ENCODE data around the gene GINS2. TPM values are rescaled to one million over a fixed set of nuclear protein-coding genes. Genes with fewer than 3 reads are reported as not detected.

Gene GINS2
- total and polyA plus RNA-seq, 8 donors = 0.37 to 1.9 (median 0.79) TPM

DNA sequence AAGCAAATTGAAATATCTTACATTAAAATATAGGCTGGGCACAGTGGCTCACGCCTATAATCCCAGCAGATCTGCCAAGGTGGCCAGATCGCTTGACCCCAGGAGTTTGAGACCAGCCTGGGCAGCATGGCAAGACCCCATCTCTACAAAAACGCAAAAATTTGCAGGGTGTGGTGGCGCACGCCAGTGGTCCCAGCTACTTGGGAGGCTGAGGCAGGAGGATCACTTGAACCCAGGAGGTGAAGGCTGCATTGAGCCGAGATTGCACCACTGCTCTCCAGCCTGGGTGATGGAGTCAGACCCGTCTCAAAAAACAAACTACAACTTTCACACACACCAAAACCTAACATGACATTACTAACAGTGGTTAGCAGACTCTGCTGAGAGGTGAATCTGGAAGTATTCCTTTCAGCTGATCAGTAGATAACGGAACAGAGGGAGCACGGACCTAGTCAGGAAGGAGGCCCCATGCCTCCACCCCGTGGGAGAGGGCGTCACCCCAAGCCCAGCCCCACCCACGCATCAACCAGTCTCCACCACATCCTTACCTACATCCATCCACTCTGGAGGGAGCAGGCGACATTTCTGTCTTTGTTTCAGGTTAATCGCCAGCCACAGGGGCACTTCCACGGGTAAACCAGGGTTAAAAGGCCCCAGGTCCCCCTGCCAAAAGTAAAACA lies 1.7 kb downstream of the GINS2 start:
- TF ChIP-seq, protein P1, sequence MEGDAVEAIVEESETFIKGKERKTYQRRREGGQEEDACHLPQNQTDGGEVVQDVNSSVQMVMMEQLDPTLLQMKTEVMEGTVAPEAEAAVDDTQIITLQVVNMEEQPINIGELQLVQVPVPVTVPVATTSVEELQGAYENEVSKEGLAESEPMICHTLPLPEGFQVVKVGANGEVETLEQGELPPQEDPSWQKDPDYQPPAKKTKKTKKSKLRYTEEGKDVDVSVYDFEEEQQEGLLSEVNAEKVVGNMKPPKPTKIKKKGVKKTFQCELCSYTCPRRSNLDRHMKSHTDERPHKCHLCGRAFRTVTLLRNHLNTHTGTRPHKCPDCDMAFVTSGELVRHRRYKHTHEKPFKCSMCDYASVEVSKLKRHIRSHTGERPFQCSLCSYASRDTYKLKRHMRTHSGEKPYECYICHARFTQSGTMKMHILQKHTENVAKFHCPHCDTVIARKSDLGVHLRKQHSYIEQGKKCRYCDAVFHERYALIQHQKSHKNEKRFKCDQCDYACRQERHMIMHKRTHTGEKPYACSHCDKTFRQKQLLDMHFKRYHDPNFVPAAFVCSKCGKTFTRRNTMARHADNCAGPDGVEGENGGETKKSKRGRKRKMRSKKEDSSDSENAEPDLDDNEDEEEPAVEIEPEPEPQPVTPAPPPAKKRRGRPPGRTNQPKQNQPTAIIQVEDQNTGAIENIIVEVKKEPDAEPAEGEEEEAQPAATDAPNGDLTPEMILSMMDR (IDR thresholded peaks at IDR 0.05) = no peak
- no peak for FAIRE-seq
- WGBS, 2 donors = 87 to 88% methylated on average over 15 of the region's 15 CpGs
- Histone ChIP-seq H3K4me1 (peaks cover 5 to 7% (median 7%) of the 10 kb centered on the region in 3 donors), H3K27me3 (no peaks in the 10 kb centered on the region), H3K36me3 (no peaks in the 10 kb centered on the region), H3K4me3 (no peak overlapping the region), H3K27ac (no peak overlapping the region), H3K9me3 (no peaks in the 10 kb centered on the region)
- DNase-seq = peak in 1 of 6 donors; percentile 20
- ATAC-seq = no peak
- intact Hi-C loops (cut with DNase I) = no loop called here

DNA sequence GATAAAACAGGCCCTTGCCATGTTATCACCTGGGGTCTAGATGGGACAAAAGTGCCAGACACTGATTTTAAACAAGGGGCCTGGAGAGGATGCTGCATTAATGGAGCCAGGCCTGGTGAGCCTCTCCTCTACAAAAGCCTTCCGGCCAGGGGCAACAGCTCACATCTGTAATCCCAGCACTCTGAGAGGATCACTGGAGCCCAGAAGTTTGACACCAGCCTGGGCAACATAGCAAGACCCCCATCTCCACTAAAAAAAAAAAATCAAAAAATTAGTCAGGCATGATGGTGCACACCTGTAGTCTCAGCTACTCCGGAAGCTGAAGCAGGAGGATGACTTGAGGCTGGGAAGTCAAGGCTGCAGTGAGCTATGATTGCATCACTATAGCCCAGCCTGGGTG lies 3.5 kb downstream of the GINS2 start:
- ATAC-seq = no peak
- no peaks in the 10 kb centered on the region for H3K27me3 ChIP-seq
- no peak for FAIRE-seq
- TF ChIP-seq, protein P1 (IDR thresholded peaks at IDR 0.05) = no peak
- intact Hi-C loops (cut with DNase I) = no loop called here
- no peaks in the 10 kb centered on the region for H3K9me3 ChIP-seq
- peaks cover 5 to 7% (median 7%) of the 10 kb centered on the region in 3 donors for H3K4me1 ChIP-seq
- H3K27ac ChIP-seq = no peak overlapping the region
- 89 to 100% methylated on average over 2 of the region's 2 CpGs for WGBS, 2 donors
- peak in 1 of 6 donors; percentile 6 for DNase-seq
- H3K4me3 ChIP-seq = no peak overlapping the region
- H3K36me3 ChIP-seq = no peaks in the 10 kb centered on the region

DNA sequence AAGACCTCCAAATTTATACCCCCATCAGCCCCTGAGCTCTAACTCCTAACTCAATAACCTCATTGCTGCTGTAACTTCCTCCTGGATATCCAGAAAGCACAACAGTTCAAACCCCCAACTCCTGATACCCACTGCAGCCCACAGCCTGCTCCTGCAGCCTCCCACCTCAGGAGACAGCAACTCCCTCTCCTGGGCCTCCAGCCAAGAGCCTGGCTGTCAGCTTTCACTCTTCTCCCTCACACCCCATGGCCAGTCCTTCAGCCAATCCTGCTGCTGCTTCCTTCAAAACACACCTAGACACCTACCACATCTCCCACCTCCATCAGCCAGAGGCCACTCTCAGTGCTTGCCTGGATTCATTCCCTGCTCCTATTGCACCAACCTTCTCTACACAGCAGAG lies 5.4 kb downstream of the GINS2 start:
- peak in 1 of 6 donors; percentile 19 for DNase-seq
- Histone ChIP-seq H3K27me3 (no peaks in the 10 kb centered on the region), H3K4me3 (no peak overlapping the region), H3K4me1 (no peaks in the 10 kb centered on the region), H3K9me3 (no peaks in the 10 kb centered on the region), H3K27ac (no peak overlapping the region), H3K36me3 (no peaks in the 10 kb centered on the region)
- intact Hi-C loops (cut with DNase I) = no loop called here
- no peak for FAIRE-seq
- ATAC-seq = no peak
- TF ChIP-seq, protein P1 (IDR thresholded peaks at IDR 0.05) = no peak

DNA sequence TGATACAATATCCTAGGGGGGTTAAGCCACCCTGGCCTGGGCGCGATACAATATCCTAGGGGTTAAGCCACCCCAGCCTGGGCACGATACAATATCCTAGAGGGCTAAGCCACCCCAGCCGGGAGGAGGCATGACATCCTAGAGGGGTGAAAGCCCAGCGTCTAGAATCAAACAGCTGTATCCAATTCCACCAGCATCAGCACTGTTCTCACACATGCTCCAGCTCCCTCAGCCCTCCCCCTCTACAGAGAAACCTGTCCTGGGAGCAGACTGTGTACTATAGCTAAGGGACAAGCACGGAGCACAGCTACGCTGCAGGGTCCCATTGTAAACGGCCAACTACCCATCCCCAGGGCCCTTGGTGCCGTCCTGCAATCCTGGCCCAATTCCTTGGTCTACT lies 6.2 kb downstream of the GINS2 start:
- intact Hi-C loops (cut with DNase I) = no loop called here
- Histone ChIP-seq H3K9me3 (no peaks in the 10 kb centered on the region), H3K4me1 (no peaks in the 10 kb centered on the region), H3K4me3 (no peak overlapping the region), H3K27me3 (no peaks in the 10 kb centered on the region), H3K36me3 (no peaks in the 10 kb centered on the region), H3K27ac (no peak overlapping the region)
- FAIRE-seq (no peak), ATAC-seq (peak in 2 of 4 donors; percentile 45 to 49), DNase-seq (peak in 1 of 6 donors; percentile 51)
- 61 to 73% methylated on average over 9 of the region's 9 CpGs for WGBS, 2 donors
- TF ChIP-seq, protein P1 (IDR thresholded peaks at IDR 0.05) = no peak

DNA sequence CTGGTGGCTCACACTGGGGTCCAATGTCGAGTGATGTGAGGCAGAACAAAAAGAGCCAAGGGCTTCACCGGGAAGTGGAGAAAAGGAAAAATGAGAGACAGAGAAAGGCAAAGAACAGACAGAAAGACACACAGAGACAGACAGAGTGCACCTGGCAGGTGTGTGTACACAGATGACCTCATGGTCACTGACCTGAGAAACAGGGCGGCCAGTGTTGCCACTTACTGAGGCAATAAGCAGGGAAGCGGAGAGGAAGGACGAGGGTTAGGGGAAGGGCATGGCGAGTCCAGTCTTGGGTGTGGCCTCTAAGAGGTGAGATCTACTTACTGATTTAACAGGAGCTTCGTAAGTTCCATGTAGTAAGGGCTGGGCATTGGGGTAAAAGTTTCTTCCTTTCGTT lies 7.5 kb downstream of the GINS2 start:
- Histone ChIP-seq H3K4me3 (no peak overlapping the region), H3K27me3 (no peaks in the 10 kb centered on the region), H3K27ac (no peak overlapping the region), H3K36me3 (peaks cover 0 to 3% (median 0%) of the 10 kb centered on the region in 3 donors), H3K4me1 (no peaks in the 10 kb centered on the region), H3K9me3 (no peaks in the 10 kb centered on the region)
- TF ChIP-seq, protein P1 (IDR thresholded peaks at IDR 0.05) = no peak
- peak in 2 of 4 donors; percentile 21 to 41 for ATAC-seq
- 75 to 76% methylated on average over 8 of the region's 8 CpGs for WGBS, 2 donors
- no peak for FAIRE-seq
- intact Hi-C loops (cut with DNase I) = no loop called here
- peak in 1 of 6 donors; percentile 19 for DNase-seq

All from pancreas (tissue), 10 donors.